AG04449 (cell line): ENCODE measurements around the gene MRPS27.

Source experiments
- CTCF ChIA-PET: fragments of 350-600 bp; formaldehyde crosslinking; extraction: SDS; loops from one replicate; lab custom pipeline; 2021; ENCODE audit warnings: antibody characterized with exemption; lab: Yijun Ruan, JAX
- POLR2A ChIA-PET: fragments of 400-600, 350-600 bp; formaldehyde crosslinking; extraction: SDS; loops from one replicate; lab custom pipeline; 2020; ENCODE audit warnings: antibody characterized with exemption, inconsistent platforms; lab: Yijun Ruan, JAX
- DNase-seq: peaks from one replicate; pipeline ENCODE4 v3.0.0-alpha.2; 2010; ENCODE audit warnings: low read depth, low spot score
- H3K4me3 ChIP-seq: 2 replicates; pipeline ENCODE4 v1.5.1; 2011; ENCODE audit warnings: low read depth, mild to moderate bottlenecking, control low read depth, low read length
- CTCF ChIP-seq: IDR thresholded peaks from one replicate; pipeline ENCODE4 v1.5.1; 2011; ENCODE audit warnings: mild to moderate bottlenecking, moderate library complexity, low read length, control low read depth, inconsistent platforms; ENCODE audit not compliant: insufficient read depth; ENCODE audit errors: missing control alignments

Gene MRPS27

DNA sequence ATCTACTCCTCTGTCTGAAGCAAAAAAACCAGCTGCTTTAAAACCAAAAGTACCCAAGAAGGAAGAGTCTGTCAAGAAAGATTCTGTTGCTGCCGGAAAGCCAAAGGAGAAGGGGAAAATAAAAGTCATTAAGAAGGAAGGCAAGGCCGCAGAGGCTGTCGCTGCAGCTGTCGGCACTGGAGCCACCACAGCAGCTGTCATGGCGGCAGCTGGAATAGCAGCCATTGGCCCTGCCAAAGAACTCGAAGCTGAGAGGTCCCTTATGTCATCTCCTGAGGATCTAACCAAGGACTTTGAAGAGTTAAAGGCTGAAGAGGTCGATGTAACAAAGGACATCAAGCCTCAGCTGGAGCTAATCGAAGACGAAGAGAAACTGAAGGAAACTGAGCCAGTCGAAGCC lies 124.5 kb downstream of the MRPS27 start:
- ChIA-PET CTCF (no interaction called here), POLR2A (no interaction called here)
- no peak for DNase-seq
- TF ChIP-seq CTCF = no peak
- no peak overlapping the region for H3K4me3 ChIP-seq

DNA sequence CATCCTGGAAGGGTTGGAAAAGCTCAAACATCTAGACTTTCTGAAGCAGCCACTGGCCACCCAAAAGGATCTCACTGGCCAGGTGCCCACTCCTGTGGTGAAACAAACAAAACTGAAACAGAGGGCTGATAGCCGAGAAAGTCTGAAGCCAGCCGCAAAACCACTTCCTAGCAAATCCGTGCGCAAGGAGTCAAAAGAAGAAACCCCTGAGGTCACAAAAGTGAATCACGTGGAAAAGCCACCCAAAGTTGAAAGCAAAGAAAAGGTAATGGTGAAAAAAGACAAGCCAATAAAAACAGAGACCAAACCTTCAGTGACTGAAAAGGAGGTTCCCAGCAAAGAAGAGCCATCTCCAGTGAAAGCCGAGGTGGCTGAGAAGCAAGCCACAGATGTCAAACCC lies 125.2 kb downstream of the MRPS27 start:
- no peak for TF ChIP-seq CTCF
- H3K4me3 ChIP-seq = no peak overlapping the region
- ChIA-PET POLR2A (no interaction called here), CTCF (no interaction called here)
- no peak for DNase-seq

- CTCF ChIA-PET = interaction anchor here (1.3 kb wide), 1 partner anchor 8 kb away, joined by 3 read pairs; no protein-coding TSS in a partner anchor
- no peak for DNase-seq
- H3K4me3 ChIP-seq = no peak overlapping the region
- no peak for TF ChIP-seq CTCF
- POLR2A ChIA-PET = no interaction called here
Measured at GRCh38 chr5:72191404-72191803, 128.6 kb downstream of the MRPS27 start.

DNA sequence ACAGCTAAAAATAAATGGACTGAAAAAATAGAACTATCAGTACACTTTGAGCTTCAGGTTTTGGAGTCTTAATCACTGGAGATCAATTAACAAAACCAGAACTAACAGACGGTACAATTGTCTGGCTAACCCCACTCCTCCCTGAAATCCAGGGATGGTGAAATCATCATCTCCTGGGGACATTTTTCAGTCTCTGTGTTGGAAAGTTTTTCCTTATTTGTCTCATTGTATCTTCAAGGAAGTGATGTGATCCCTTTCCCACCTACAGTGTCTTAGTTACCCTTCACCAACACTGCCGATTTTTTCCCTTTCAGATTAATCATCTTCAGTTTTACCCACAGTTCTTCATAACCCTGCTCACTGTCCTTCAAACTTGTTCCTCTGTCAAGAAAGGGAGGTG lies 130.9 kb downstream of the MRPS27 start:
- H3K4me3 ChIP-seq = no peak overlapping the region
- POLR2A ChIA-PET = interaction anchor here (1.0 to 1.1 kb wide), 2 partner anchors 10 to 119 kb away, joined by 3 read pairs; no protein-coding TSS in a partner anchor
- TF ChIP-seq CTCF = no peak
- CTCF ChIA-PET = interaction anchor here (1.2 kb wide), 1 partner anchor 23 kb away, joined by 3 read pairs; no protein-coding TSS in a partner anchor
- no peak for DNase-seq

- POLR2A ChIA-PET = interaction anchor here (1.0 to 1.1 kb wide), 2 partner anchors 9 to 120 kb away, joined by 3 read pairs; no protein-coding TSS in a partner anchor
- TF ChIP-seq CTCF = no peak
- CTCF ChIA-PET = interaction anchor here (1.2 to 1.4 kb wide), 2 partner anchors 22 to 121 kb away, joined by 3 to 4 read pairs; no protein-coding TSS in a partner anchor
- no peak overlapping the region for H3K4me3 ChIP-seq
- no peak for DNase-seq
Measured at GRCh38 chr5:72188166-72188565, 131.9 kb downstream of the MRPS27 start.

DNA sequence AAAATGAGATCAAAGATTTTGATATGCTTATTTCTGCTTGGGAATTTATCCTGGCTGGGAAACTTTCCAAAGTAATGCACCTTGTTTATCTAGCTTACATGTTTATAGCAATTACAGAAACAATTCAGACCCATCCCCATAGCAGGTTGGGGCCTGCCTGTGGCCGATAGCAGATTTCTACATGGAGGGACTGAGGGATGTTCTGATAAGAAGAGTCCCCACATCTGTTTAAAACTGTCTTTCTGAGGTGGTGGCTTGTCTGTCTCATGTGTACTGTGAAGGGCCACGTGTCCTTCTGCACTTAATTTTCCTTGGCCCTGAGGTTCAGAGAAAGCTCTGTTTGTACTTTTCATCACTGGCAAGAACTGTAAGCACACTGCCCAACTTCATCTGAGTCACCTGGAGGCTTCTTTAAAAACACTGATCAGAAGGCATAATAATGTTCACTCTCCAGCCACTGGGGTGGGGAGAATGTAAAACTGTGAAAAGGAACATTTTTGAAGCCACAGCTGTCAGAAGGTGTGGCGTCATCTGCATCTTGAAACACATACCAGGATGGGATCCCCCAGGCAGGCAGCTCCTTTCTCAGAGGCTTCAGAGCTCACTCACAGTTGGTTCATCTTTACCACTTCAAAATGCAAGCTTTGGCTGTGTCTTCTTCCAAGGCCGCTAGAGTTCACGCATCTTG lies 132.5 kb downstream of the MRPS27 start:
- ChIA-PET POLR2A (no interaction called here), CTCF (interaction anchor here (1.2 to 1.4 kb wide), 2 partner anchors 21 to 121 kb away, joined by 3 to 4 read pairs; no protein-coding TSS in a partner anchor)
- H3K4me3 ChIP-seq = no peak overlapping the region
- TF ChIP-seq CTCF = no peak
- no peak for DNase-seq
